T-helper 9 cell (primary cell): ENCODE results near the gene DGLUCY.
"Not testable (repeated sequence)": the region's sequence is repeated elsewhere in the genome, so short reads cannot be mapped to it uniquely, and the experiment has no call there.

Experiments used
- DNase-seq: peaks from one replicate; pipeline ENCODE4 v3.0.0-alpha.2; 2020
- total RNA-seq, 2 donors: gene quantifications; one replicate each; lab custom pipeline; 2026; lab: John Stamatoyannopoulos, UW

Gene DGLUCY, protein sequence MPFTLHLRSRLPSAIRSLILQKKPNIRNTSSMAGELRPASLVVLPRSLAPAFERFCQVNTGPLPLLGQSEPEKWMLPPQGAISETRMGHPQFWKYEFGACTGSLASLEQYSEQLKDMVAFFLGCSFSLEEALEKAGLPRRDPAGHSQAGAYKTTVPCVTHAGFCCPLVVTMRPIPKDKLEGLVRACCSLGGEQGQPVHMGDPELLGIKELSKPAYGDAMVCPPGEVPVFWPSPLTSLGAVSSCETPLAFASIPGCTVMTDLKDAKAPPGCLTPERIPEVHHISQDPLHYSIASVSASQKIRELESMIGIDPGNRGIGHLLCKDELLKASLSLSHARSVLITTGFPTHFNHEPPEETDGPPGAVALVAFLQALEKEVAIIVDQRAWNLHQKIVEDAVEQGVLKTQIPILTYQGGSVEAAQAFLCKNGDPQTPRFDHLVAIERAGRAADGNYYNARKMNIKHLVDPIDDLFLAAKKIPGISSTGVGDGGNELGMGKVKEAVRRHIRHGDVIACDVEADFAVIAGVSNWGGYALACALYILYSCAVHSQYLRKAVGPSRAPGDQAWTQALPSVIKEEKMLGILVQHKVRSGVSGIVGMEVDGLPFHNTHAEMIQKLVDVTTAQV
- total RNA-seq: 43.9 to 87.9 reads per million in 2 donors

GRCh38 chr14:91113829-91114078 is at the start of gene DGLUCY:
TSS of gene DGLUCY (plus strand) at chr14:91114073. CDS start at chr14:91160295, 46,222 bp downstream.
- DNase-seq: no peak

GRCh38 chr14:91065266-91065665 is 48.6 kb upstream of the DGLUCY start:
- DNase-seq: no peak

GRCh38 chr14:91067186-91067585 is 46.7 kb upstream of the DGLUCY start:
- no peak for DNase-seq

GRCh38 chr14:91068642-91069041 is 45.2 kb upstream of the DGLUCY start:
- no peak for DNase-seq

GRCh38 chr14:91070572-91070971 is 43.3 kb upstream of the DGLUCY start:
- no peak for DNase-seq

DNA sequence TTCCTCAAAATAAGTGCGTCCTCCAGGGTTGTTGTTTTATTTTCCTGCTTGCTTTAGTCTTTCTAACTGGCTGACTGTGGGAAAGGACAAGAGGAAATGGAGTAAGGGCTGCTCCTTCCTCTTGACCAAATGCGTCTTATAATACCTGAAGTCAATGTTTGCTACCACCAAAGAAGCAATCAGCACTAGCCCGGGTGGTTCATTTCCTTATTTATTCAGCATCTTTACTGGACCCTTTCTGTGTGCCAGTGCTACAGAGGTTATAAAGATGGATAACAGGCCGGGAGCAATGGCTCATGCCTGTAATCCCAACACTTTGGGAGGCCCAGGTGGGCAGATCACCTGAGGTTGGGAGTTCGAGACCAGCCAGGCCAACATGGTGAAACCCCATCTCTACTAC is 38.3 kb upstream of the DGLUCY start:
- DNase-seq: no peak

- no peak for DNase-seq
These were observed 35.7 kb upstream of the DGLUCY start for GRCh38 chr14:91078095-91078737.

- no peak for DNase-seq
These were observed 33.8 kb upstream of the DGLUCY start for GRCh38 chr14:91080071-91080470.

- DNase-seq: no peak
These were observed 31.6 kb upstream of the DGLUCY start for GRCh38 chr14:91082282-91082681.

DNA sequence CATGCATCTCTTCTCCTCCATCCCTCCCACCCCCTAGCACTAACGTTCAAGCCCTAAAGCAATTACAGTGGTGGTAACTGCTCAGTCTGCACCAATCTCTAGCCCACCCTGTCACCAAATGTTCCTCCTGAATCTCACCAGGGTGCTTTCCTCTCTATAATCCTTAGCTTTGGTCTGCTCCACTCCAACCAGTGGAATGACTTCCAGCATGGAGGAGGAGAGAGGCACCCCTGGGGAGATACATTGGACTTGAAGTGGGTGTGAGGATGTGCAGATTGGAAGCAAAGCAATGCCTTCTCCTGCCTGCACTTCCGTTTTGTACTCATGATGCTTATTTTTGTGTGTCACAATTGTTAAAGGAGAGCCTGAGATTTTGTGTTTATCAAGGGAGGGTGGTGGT is 29.4 kb upstream of the DGLUCY start:
- DNase-seq: no peak

DNA sequence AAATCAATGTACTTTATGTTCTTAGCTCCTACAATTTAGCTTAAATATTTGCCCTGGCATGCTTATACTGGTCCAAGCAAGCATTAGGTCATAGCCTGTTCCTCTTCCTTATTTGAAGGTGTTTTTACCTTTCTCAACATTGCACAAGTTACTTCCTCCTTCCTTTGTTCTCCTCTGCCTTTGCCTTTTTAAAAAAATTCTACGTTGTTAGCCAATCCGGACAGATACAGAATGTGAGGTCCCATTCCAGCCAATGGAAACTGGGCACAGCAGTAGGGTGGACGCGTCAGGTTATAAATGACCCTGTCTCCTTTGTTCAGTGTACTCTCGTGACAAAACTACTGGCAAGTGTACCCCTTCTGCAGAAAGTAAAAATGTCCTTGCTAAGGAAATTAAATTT is 26.4 kb upstream of the DGLUCY start:
- not testable (repeated sequence) for DNase-seq

DNA sequence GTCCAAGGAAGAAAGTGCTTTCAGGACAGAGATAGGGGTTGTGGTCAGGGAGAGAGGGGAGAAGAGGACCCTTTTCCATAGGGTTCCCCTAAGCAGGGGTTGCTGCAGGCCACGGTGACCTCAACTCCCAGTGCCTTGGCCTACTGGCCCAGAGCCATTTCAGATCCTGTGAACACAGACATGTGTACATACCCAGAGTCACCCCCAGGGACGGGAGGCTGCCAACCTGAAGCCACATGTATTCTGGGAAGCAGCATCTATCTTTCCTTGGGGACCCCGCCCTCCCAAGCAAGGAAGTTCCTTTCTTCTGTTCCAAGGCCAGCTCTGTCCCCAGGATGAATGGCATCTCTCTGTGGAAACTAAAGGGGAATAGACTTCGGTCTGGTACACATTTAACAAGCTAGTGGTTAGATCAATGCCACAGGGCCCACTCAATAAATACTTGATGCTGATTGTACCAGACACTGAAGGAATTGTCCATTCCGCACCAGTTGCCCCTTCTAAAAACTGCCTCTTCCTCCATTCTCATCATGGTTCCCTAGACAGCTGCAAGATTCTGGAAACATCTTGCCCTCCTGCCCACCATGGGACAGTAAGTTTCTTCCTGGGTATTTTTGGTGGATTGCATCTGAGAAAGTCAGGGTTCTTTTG is 25.2 kb upstream of the DGLUCY start:
- DNase-seq: no peak

- DNase-seq: no peak
These were observed 23.8 kb upstream of the DGLUCY start for GRCh38 chr14:91089958-91090535.

- no peak for DNase-seq
These were observed 23.1 kb upstream of the DGLUCY start for GRCh38 chr14:91090743-91091142.

DNA sequence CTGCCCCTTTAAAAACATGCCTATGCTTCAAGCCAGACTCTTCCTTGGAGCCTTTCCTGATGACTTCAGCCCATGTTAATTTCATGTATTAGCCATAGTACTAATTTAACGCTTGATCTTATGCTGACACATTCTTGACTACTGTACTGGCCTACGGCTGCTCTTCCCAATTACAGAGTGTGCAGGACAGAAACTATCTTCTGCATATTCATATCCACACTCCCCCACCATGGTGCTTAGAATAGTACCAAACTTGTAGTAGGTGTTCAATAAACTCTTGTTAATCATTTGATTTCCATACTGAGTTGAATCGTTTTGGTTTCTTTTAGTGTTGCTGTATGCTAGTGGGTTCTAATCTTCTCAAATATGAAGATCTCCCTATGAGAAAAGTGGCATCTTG is 21.8 kb upstream of the DGLUCY start:
- DNase-seq: no peak

DNA sequence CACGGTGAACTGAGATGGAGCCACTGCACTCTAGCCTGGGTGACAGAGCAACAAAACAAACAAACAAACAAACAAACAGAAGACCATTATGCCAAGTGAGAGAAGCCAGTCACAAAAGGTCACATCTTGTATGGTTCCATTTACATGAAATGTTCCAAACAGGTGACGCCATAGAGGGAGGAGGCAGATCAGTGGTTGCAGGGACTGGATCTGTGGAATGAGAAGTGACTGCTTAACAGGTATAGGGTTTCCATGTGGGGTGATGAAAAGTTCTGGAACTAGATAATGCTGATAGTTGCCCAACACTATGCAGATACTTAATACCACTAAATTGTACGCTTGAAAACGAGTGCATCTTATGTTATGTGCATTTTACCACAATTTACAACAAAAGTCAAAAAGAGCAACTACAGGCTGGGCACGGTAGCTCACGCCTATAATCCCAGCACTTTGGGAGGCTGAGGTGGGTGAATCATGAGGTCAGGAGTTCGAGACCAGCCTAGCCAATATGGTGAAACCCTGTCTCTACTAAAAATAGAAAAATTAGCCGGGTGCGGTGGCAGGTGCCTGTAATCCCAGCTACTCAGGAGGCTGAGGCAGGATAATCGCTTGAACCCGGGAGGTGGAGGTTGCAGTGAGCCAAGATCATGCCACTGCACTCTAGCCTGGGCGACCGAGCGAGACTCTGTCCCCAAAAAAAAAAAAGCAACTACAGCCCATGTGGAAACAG is 20.0 kb upstream of the DGLUCY start:
- DNase-seq: not testable (repeated sequence)

GRCh38 chr14:91094772-91095171 is 19.1 kb upstream of the DGLUCY start:
- DNase-seq: no peak

- DNase-seq: no peak
These were observed 18.7 kb upstream of the DGLUCY start for GRCh38 chr14:91095178-91095577.

DNA sequence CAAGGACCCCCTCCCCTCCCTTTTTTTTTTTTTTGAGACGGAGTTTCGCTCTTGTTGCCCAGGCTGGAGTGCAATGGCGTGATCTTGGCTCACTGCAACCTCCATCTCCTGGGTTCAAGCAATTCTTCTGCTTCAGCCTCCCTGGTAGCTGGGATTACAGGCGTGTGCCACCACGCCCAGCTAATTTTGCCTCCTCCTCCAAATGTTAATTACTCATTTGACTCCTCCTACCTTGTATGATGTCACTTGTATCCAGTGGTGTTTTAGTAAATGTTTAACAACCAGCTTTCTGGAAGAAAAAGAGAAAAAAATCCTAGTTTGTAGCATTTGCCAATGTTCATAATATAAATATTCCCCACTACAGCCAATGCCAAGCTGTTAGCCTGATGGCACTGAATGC is 16.2 kb upstream of the DGLUCY start:
- DNase-seq: not testable (repeated sequence)

DNA sequence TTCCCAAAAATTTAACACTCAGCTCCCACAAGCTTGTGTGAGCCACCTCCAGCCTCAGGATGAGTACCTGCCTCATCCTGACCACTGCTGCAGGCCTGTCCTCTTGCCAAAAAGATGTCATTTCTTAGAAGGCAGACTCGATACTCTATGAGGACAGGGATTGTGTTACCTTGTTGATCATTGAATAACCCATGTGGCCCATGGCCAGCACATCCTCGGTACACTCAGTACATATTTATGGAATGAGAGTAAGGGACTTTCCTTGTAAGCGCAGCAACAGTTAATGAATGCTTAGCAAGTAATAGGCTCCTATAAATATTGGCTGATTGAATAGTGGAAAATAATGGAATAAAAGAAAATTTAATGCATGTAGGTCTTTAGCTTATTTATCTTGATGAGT is 15.3 kb upstream of the DGLUCY start:
- no peak for DNase-seq

- DNase-seq: no peak
These were observed 13.8 kb upstream of the DGLUCY start for GRCh38 chr14:91100102-91100501.

DNA sequence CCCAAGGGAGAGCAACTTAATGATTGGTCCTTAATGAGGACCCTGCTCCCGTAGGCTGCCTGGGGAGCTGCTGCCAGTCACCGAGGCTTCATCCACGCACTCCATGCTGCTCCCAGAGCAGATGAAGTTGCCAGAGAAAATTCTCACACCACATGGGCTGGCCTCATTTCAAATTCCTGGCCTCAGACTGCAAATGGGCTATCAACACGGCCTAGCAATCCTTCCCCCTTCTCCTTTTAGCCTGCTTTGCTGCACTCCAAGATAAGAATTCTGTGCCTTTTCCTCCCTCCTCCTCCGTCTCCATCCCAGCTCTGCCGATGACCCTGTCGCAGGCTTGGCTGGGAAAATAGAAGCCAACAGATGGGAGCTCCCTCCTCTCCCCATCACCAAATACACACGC is 10.8 kb upstream of the DGLUCY start:
- no peak for DNase-seq
